ENCODE measurements around the gene NUP210L. TPM values are rescaled to one million over a fixed set of nuclear protein-coding genes. Genes with fewer than 3 reads are reported as not detected.

Gene NUP210L
- total RNA-seq, result 0.12 and 0.15 TPM in 2 replicates

DNA sequence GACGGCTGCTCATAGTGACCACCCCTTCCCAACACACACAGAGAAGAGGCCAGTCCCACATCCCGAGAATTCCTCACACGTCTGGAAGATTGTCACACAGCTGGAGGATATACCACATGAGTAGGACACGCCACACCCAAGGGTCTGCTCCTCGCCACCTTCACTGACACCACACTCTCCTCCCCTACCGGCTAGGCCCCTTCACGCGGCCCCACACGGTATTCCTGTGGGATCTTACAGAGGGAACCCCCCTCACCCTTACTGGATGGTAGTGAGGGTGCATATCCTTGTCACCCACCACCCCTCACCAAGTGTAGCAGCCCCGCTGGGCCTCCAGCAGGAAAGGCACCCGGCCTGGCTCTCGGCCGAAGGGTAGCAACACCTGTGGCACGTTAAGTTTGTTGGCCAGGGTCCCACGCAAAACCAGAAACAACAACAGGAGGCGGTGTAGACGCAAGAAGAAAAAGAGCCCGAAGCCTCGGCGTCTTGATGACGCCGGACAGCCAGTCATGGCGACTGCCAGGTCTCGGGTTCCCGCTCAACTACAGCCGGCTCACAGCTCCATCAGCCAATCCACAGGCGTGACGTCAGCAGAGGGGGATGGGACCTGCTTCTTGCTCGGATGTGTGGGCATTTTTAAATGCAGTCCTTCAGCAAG lies at the start of gene NUP210L:
TSS of gene NUP210L (minus strand) at position 540 of the 658 bp plus-strand sequence.
- intact Hi-C loops (cut with micrococcal nuclease), result loop anchor here (5.0 kb wide), 1 partner anchor 177 kb away; the partner anchor contains the start of gene JTB

- intact Hi-C loops (cut with micrococcal nuclease), result loop anchor here (1.0 to 5.0 kb wide), 5 partner anchors 21 to 153 kb away; partner anchors contain the start of genes HAX1 and UBAP2L
Observed at GRCh38 chr1:154199563-154199879, 44.6 kb upstream of the NUP210L start.

DNA sequence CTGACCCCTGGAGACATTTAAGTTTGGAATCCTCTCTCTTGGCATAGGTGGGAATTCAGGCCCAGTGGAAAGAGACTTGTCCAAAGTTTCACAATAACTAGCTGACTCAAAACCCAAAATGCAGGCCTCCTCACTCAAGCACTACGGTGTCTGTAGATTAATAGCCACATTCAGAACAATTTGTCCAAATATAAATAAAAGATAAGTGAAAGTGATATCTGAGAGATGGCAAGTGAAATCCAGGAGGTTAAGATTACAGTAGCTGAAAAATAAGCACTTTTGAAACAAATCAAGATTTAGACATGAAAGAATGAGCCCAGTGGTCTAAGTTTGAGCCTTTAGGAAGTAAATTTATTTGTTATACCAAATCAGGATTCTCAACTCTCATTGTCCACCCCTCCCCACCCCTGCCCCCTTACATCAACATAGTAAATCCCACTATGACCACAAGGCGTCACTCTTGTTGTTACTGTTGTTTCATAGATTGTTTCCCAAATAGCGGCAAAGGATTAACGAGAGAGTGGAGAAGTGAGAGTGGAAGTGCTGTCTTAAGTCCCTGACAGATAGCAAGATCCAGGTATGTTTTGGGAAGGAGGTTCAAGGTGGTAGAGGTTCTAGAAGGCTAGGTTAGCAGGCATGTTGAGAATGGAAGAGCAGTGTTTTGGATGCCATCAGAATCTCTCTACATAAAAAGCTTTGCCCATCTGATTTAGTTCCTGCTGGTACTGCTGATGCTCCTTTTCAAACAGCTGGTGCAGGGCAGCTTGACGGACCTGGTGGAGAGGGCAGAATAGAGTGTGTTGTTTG lies 44.1 kb upstream of the NUP210L start:
- intact Hi-C loops (cut with micrococcal nuclease), result loop anchor here (1.0 to 5.0 kb wide), 5 partner anchors 21 to 153 kb away; partner anchors contain the start of genes HAX1 and UBAP2L

DNA sequence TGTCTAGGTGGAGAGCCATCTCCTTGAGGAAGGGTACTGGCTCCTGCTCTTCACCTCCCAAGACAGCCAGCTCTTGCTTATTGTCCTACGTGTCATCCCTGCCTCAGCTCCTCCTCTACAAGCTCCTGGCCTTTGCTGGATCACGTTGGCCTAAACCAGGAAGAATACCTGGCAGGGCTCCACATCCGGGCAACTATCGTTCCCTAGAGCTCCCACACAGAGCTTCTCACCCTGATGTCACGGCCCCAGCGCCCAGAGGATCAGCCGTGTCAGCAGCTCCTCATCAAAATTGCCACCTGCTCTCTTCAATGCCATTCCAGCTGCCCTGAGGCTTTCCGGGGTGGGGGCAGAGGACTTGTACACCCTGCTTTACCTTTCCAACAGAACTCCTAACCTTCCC lies 38.9 kb upstream of the NUP210L start:
- intact Hi-C loops (cut with micrococcal nuclease), result no loop called here

GRCh38 chr1:154192476-154192875 lies 37.6 kb upstream of the NUP210L start:
- intact Hi-C loops (cut with micrococcal nuclease), result no loop called here

- intact Hi-C loops (cut with micrococcal nuclease), result no loop called here
Observed at GRCh38 chr1:154191990-154192461, 37.2 kb upstream of the NUP210L start, which contains the start of gene TPM3. TPM3 (minus strand) TSS chr1:154192100; CDS start chr1:154192018, 82 bp downstream.

- intact Hi-C loops (cut with micrococcal nuclease), result no loop called here
Observed at GRCh38 chr1:154190550-154190949, 35.7 kb upstream of the NUP210L start.

DNA sequence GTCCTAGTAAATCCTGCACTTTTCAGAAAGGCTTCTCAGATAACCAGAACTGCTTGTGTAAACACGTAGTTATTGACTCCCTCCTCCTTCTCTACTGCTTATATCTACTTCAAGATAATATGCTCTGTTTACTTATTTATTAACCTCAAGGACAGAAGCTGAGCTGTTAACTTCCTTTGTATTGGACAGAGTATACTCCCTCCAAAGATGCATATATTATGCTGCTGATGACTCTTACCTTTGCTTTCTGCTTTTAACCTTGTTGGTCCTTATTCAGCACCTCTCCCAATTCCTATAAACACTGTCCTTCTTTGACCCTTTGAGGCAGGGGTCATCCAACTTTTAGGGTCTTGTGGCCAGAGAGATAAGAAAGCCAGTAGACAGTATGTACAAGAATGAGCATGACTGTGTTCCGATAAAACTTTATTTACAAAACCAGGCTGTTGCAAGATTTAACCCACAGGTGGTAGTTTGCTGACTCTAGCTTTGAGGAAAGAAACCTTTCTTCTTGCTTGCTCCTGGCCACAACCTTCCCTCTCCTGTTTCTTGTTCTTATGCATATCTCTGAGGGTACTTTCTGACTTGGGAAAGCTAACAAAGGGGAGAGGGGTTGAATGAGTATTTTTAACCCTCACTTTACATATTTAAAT lies 32.1 kb upstream of the NUP210L start:
- intact Hi-C loops (cut with micrococcal nuclease), result loop anchor here (1.0 to 10.0 kb wide), 5 partner anchors 78 to 392 kb away; partner anchors contain the start of gene HAX1

GRCh38 chr1:154186177-154186576 lies 31.3 kb upstream of the NUP210L start:
- intact Hi-C loops (cut with micrococcal nuclease), result loop anchor here (1.0 to 10.0 kb wide), 5 partner anchors 79 to 391 kb away; partner anchors contain the start of gene HAX1

GRCh38 chr1:154183046-154183915 lies 28.4 kb upstream of the NUP210L start:
- intact Hi-C loops (cut with micrococcal nuclease), result loop anchor here (1.0 to 10.0 kb wide), 6 partner anchors 26 to 456 kb away; partner anchors contain the start of genes CRTC2, GATAD2B, INTS3 and UBAP2L

GRCh38 chr1:154182344-154183045 lies 27.6 kb upstream of the NUP210L start:
- intact Hi-C loops (cut with micrococcal nuclease), result loop anchor here (1.0 to 10.0 kb wide), 6 partner anchors 25 to 455 kb away; partner anchors contain the start of genes CRTC2, GATAD2B, INTS3 and UBAP2L

DNA sequence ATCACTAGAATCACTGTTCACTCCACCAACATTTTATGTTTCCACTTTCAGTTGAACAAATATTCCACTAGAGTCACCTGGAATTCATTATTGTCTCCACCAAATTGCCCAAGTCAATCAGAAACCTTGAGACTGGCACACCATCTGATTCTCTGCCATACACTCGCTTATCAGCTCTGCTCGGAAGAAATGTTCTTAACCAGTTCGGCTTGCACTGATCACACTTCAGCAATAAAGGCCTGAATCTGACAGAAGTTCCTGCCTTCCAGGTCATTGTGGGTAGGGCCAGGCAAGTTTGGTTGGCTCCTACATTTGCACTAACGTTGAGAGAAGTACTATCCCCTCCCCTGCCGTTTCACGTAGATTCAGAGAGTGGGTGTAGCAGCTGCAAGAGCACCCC lies 27.1 kb upstream of the NUP210L start:
- intact Hi-C loops (cut with micrococcal nuclease), result loop anchor here (5.0 to 10.0 kb wide), 4 partner anchors 225 to 455 kb away; partner anchors contain the start of genes CRTC2, GATAD2B and INTS3

- intact Hi-C loops (cut with micrococcal nuclease), result loop anchor here (1.0 to 10.0 kb wide), 7 partner anchors 22 to 453 kb away; partner anchors contain the start of genes CRTC2, GATAD2B, INTS3 and RPS27
Observed at GRCh38 chr1:154179946-154180687, 25.2 kb upstream of the NUP210L start.

DNA sequence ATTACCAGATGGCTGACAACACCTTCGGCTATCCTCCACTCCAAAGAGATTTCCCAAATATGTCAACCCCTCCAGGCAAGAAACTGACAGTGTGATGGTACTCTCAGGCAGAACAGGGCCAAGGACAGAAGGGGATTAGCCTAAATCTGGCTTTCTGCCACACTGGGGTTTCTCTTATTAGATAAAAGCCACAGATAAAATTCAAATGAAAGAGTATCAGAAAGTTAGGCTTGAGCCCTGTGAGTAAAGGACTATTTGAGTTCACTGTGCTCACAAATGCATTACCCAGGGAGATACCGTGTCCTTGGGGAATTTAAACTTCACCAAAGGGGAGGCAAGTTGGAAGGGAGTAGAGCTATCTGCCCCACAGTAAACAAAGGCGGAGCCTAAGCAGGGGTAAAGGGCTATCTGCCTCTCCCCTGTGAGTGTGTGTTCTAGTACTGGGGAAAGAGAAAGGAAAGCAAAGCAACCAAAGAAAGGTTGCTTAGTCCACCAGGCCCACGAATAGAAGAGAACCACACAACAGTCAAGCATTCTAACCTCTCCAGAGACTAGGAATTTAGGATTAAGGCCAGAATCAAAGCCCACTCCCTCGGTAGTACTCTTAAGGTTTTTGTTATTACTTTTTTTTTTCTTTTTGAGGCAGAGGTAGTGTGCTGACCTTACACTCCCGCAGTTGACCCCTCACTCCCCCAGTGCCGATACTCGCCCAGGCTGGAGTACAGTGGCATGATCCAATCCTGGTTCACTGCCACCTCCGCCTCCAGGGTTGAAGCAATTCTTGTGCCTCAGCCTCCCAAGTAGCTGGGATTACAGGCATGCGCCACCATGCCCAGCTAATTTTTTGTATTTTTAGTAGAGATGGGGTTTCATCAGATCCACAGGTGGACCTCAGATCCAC lies 24.3 kb upstream of the NUP210L start:
- intact Hi-C loops (cut with micrococcal nuclease), result loop anchor here (2.0 kb wide), 2 partner anchors 188 to 378 kb away; partner anchors contain the start of gene RPS27

- intact Hi-C loops (cut with micrococcal nuclease), result loop anchor here (2.0 kb wide), 2 partner anchors 187 to 379 kb away; partner anchors contain the start of gene RPS27
Observed at GRCh38 chr1:154178013-154178412, 23.1 kb upstream of the NUP210L start.

GRCh38 chr1:154176337-154176736 lies 21.5 kb upstream of the NUP210L start:
- intact Hi-C loops (cut with micrococcal nuclease), result no loop called here

DNA sequence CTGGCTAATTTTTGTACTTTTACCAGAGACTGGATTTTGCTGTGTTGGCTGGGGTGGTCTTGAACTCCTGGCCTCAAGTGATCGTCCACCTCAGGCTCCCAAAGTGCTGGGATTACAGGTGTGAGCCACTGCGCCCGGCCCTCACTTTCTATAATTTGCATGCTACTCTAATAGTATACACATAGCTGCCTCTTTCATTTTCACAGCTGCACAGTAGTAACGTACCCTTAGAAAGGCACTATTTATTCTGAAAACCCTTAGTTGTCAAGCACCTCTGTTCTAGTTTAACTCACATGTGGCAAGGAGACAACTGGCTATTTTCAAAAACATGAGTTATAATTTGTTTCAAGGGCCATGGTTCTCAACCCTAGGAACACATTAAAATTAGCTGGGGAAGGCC lies 19.8 kb upstream of the NUP210L start:
- intact Hi-C loops (cut with micrococcal nuclease), result no loop called here

- intact Hi-C loops (cut with micrococcal nuclease), result no loop called here
Observed at GRCh38 chr1:154171880-154172279, 17.0 kb upstream of the NUP210L start.
